ENCODE measurements around the gene ZNF354B.

The ZNF354B gene

GRCh38 chr5:178859625-178860521 lies at the start of gene ZNF354B:
Gene ZNF354B (plus strand): TSS chr5:178859953. CDS start chr5:178861048, 1,095 bp downstream.
- peak; percentile 95 for DNase-seq (ENCODE audit: low read depth, low spot score)
- H3K4me3 ChIP-seq (ENCODE audit: low read depth, low read length): peak within 1 kb of the TSS; percentile 56
- in situ Hi-C loops (cut with HindIII; ENCODE audit: low sequenced_read_pairs): no loop called here
- TF ChIP-seq, protein P1, sequence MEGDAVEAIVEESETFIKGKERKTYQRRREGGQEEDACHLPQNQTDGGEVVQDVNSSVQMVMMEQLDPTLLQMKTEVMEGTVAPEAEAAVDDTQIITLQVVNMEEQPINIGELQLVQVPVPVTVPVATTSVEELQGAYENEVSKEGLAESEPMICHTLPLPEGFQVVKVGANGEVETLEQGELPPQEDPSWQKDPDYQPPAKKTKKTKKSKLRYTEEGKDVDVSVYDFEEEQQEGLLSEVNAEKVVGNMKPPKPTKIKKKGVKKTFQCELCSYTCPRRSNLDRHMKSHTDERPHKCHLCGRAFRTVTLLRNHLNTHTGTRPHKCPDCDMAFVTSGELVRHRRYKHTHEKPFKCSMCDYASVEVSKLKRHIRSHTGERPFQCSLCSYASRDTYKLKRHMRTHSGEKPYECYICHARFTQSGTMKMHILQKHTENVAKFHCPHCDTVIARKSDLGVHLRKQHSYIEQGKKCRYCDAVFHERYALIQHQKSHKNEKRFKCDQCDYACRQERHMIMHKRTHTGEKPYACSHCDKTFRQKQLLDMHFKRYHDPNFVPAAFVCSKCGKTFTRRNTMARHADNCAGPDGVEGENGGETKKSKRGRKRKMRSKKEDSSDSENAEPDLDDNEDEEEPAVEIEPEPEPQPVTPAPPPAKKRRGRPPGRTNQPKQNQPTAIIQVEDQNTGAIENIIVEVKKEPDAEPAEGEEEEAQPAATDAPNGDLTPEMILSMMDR (IDR thresholded peaks at IDR 0.05; ENCODE audit: low read depth, low read length): peak; percentile 4

DNA sequence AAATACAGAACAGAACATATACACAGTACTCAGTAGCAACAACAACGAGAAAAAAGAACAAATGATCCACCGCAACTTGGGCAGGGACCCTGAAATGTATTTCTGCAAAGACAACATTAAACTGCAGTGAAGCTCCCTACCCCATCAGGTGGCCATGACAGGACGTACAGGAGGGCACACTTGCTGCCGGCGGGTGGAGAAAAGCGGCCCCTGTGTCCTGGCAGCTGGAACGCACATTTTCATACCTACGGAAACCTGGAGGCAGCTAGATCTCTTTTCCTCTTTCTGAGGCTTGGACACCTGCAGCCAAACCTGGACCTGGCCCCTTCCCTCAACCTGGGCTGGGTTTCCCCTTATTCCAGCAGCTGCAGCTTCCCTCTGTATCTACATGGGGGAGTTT lies 42.2 kb upstream of the ZNF354B start:
- no peak for DNase-seq (ENCODE audit: low read depth, low spot score)
- TF ChIP-seq, protein P1 (IDR thresholded peaks at IDR 0.05; ENCODE audit: low read depth, low read length): no peak
- in situ Hi-C loops (cut with HindIII; ENCODE audit: low sequenced_read_pairs): no loop called here
- H3K4me3 ChIP-seq (ENCODE audit: low read depth, low read length): no peak overlapping the region

GRCh38 chr5:178818094-178818493 lies 41.7 kb upstream of the ZNF354B start:
- DNase-seq (ENCODE audit: low read depth, low spot score): no peak
- TF ChIP-seq, protein P1 (IDR thresholded peaks at IDR 0.05; ENCODE audit: low read depth, low read length): no peak
- in situ Hi-C loops (cut with HindIII; ENCODE audit: low sequenced_read_pairs): no loop called here
- H3K4me3 ChIP-seq (ENCODE audit: low read depth, low read length): no peak overlapping the region

DNA sequence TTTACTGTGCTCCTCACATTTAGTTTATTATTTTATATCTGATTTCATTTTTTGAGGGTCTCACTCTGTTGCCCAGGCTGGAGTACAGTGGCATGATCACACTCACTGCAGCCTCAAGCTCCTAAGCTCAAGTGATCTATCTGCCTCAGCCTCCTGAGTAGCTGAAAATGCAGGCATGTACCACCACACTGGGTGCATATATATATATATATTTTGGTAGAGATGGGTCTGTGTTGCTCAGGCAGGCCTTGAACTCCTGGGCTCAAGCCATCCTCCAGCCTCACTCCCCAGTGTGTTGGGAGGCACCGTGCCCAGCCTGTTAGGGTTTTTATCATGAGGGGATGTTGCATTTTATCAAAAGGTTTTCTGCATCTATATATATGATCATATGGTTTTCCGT lies 39.8 kb upstream of the ZNF354B start:
- H3K4me3 ChIP-seq (ENCODE audit: low read depth, low read length): no peak overlapping the region
- no peak for DNase-seq (ENCODE audit: low read depth, low spot score)
- in situ Hi-C loops (cut with HindIII; ENCODE audit: low sequenced_read_pairs): no loop called here
- TF ChIP-seq, protein P1 (IDR thresholded peaks at IDR 0.05; ENCODE audit: low read depth, low read length): no peak

DNA sequence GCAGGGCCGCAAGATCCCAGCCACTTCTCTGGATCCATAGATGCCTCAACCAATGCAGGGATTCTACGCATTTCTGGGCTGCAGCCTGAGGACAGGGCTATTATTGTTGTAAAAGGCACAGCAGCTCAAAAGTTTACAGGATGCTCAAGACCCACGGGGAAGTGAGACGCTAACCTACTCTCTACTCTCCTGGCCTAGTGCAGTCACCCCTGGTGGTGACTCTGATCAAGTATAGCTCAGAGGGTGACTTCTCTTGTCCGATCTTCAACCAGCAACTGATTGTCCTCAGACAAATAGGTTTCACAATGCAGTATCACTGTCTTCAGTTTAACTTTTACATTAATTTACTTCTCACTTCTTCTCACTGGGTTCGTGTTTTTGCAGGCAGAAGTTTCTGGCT lies 34.3 kb upstream of the ZNF354B start:
- in situ Hi-C loops (cut with HindIII; ENCODE audit: low sequenced_read_pairs): no loop called here
- H3K4me3 ChIP-seq (ENCODE audit: low read depth, low read length): no peak overlapping the region
- TF ChIP-seq, protein P1 (IDR thresholded peaks at IDR 0.05; ENCODE audit: low read depth, low read length): no peak
- no peak for DNase-seq (ENCODE audit: low read depth, low spot score)

GRCh38 chr5:178826216-178826615 lies 33.5 kb upstream of the ZNF354B start:
- TF ChIP-seq, protein P1 (IDR thresholded peaks at IDR 0.05; ENCODE audit: low read depth, low read length): no peak
- H3K4me3 ChIP-seq (ENCODE audit: low read depth, low read length): no peak overlapping the region
- in situ Hi-C loops (cut with HindIII; ENCODE audit: low sequenced_read_pairs): no loop called here
- no peak for DNase-seq (ENCODE audit: low read depth, low spot score)

Measured in astrocyte of the spinal cord (primary cell).